ENCODE results near the gene SP5. TPM values are rescaled to one million over a fixed set of nuclear protein-coding genes. Genes with fewer than 3 reads are reported as not detected.

SP5 gene
- total and polyA plus RNA-seq, 9 of the 15 experiments (the other 6 are each of a cell fraction or from before 2014, with no cell fraction given): 0.03 to 1.7 (median 0.16) TPM; not detected in 1

- TF ChIP-seq ARID4B (CRISPR knock-in tag; IDR thresholded peaks at IDR 0.05) (peak; percentile 34; the same call in 1 of the 2 replicates), L3MBTL2 (IDR thresholded peaks at IDR 0.05) (peak; percentile 71; the same call in 1 of the 2 replicates), E2F6 (IDR thresholded peaks at IDR 0.05; ENCODE audit: borderline replicate concordance in 1 of 2, extremely low read depth in 1 of 2, insufficient read depth in 1 of 2, insufficient read length in 1 of 2, low read depth in 1 of 2, low read length in 1 of 2, poor library complexity in 1 of 2, severe bottlenecking in 1 of 2) (peak; percentile 28 to 50)
Observed at GRCh38 chr2:170707821-170708795, 7.0 kb upstream of the SP5 start (continued).
